K562 (cell line): ENCODE data around the gene FASTK. TPM values are rescaled to one million over a fixed set of nuclear protein-coding genes. Genes with fewer than 3 reads are reported as not detected.

ENCODE experiments used
- CEBPB ChIP-seq: fragments of 450-650 bp; IDR thresholded peaks from 2 replicates; pipeline ENCODE4 v1.6.1; 2016; ENCODE audit warnings: missing genetic modification characterization, missing compliant biosample characterization
- YY1 ChIP-seq, 3 experiments: IDR thresholded peaks; 2 replicates each; pipeline ENCODE4 v1.6.1; 2011; ENCODE audit warnings: low read length in 2 of 3, mild to moderate bottlenecking in 2 of 3, moderate library complexity in 2 of 3, borderline replicate concordance in 1 of 3, control low read depth in 1 of 3, low read depth in 1 of 3; ENCODE audit not compliant: insufficient read depth in 3 of 3, insufficient replicate concordance in 2 of 3, control insufficient read depth in 1 of 3, insufficient read length in 1 of 3; ENCODE audit errors: extremely low read depth in 1 of 3
- ZBTB34 ChIP-seq: fragments of 250-450 bp; sonication (Bioruptor Pico); IDR thresholded peaks from 2 replicates; pipeline ENCODE4 v1.8.0; 2021; ENCODE audit warnings: mild to moderate bottlenecking, moderate library complexity
- ZNF232 ChIP-seq: sonication (generic); formaldehyde crosslinking; IDR thresholded peaks from 2 replicates; pipeline ENCODE4 v1.8.0; 2022; ENCODE audit warnings: mild to moderate bottlenecking, missing genetic modification reagents
- ZNF395 ChIP-seq: fragments of 200-800 bp; sonication (Bioruptor generic); IDR thresholded peaks from 2 replicates; pipeline ENCODE4 v1.6.1; 2017; ENCODE audit warnings: missing genetic modification characterization, missing compliant biosample characterization
- polyA plus RNA-seq, 8 experiments: library from polyadenylated mRNA; depleted of rRNA in 4 of 8; stranded (reverse) in 5 of 8; unstranded in 3 of 8; fragments of >200 nt; fragmentation: Nextera tagmentation in 2 of 8; fragmentation: Illumina TruSeq in 1 of 8; extraction: Ambion mirVana in 2 of 8; extraction: Trizol in 1 of 8; gene quantifications; 2 replicates each; pipeline versions ENCODE4 v1.2.1 to v1.2.3, GENCODE V29; 2011 to 2014; ENCODE audit warnings: inconsistent platforms in 1 of 8, missing spikeins in 1 of 8
- total RNA-seq, 7 experiments: library from RNA; depleted of rRNA in 6 of 7; stranded (reverse); fragments of >200 nt in 6 of 7; fragmentation: Illumina TruSeq in 2 of 7; extraction: Trizol in 2 of 7; gene quantifications; 2 replicates each; pipeline versions ENCODE4 v1.2.1 to v1.2.3, GENCODE V29; 2011 to 2021; ENCODE audit warnings: low replicate concordance in 1 of 7
- TF ChIP-seq, protein P1 (sequence below): fragments of 250-450 bp; sonication (Bioruptor Pico); IDR thresholded peaks from 2 replicates; pipeline ENCODE4 v1.4.0; 2020; ENCODE audit warnings: mild to moderate bottlenecking, moderate library complexity, borderline replicate concordance

The FASTK gene
- total and polyA plus RNA-seq, 9 of the 15 experiments (the other 6 are each of a cell fraction or from before 2014, with no cell fraction given): 0.51 to 150 (median 48.2) TPM

- TF ChIP-seq, protein P1, sequence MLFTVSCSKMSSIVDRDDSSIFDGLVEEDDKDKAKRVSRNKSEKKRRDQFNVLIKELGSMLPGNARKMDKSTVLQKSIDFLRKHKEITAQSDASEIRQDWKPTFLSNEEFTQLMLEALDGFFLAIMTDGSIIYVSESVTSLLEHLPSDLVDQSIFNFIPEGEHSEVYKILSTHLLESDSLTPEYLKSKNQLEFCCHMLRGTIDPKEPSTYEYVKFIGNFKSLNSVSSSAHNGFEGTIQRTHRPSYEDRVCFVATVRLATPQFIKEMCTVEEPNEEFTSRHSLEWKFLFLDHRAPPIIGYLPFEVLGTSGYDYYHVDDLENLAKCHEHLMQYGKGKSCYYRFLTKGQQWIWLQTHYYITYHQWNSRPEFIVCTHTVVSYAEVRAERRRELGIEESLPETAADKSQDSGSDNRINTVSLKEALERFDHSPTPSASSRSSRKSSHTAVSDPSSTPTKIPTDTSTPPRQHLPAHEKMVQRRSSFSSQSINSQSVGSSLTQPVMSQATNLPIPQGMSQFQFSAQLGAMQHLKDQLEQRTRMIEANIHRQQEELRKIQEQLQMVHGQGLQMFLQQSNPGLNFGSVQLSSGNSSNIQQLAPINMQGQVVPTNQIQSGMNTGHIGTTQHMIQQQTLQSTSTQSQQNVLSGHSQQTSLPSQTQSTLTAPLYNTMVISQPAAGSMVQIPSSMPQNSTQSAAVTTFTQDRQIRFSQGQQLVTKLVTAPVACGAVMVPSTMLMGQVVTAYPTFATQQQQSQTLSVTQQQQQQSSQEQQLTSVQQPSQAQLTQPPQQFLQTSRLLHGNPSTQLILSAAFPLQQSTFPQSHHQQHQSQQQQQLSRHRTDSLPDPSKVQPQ (CRISPR knock-in tag): no peak
- TF ChIP-seq YY1 (IDR thresholded peaks at IDR 0.05; ENCODE audit: borderline replicate concordance in 1 of 3, control insufficient read depth in 1 of 3, extremely low read depth in 1 of 3, insufficient read depth in 3 of 3, insufficient read length in 1 of 3, insufficient replicate concordance in 2 of 3, low read depth in 1 of 3, low read length in 2 of 3) (no peak), ZNF395 (no peak), ZBTB34 (CRISPR knock-in tag) (no peak), CEBPB (tag) (no peak), ZNF232 (no peak)
- TF ChIP-seq, all 486 proteins: peak for 5
Observed at GRCh38 chr7:151088856-151089699, 8.5 kb upstream of the FASTK start (continued).
